ENCODE data around the gene SUMF1. TPM values are rescaled to one million over a fixed set of nuclear protein-coding genes. Genes with fewer than 3 reads are reported as not detected.

SUMF1 gene
- total RNA-seq, 1 donor from 2014 or later = 35.4 TPM

GRCh38 chr3:4417449-4417848 lies 49.6 kb downstream of the SUMF1 start:
- H3K9me3 ChIP-seq = no peaks in the 10 kb centered on the region
- intact Hi-C loops (cut with DNase I) = no loop called here
- TF ChIP-seq CTCF (IDR thresholded peaks at IDR 0.05) = no peak
- peaks cover 29% of the 10 kb centered on the region for H3K36me3 ChIP-seq
- no peaks in the 10 kb centered on the region for H3K4me1 ChIP-seq
- no peak for ATAC-seq
- no peak for DNase-seq
- peak overlapping the region; percentile 27 for H3K27ac ChIP-seq
- no peak overlapping the region for H3K4me3 ChIP-seq
- H3K27me3 ChIP-seq (ENCODE audit: low read depth) = no peaks in the 10 kb centered on the region

GRCh38 chr3:4416961-4417360 lies 50.1 kb downstream of the SUMF1 start:
- TF ChIP-seq CTCF (IDR thresholded peaks at IDR 0.05) = no peak
- Histone ChIP-seq H3K27ac (no peak overlapping the region), H3K4me3 (no peak overlapping the region), H3K4me1 (no peaks in the 10 kb centered on the region), H3K27me3 (ENCODE audit: low read depth) (no peaks in the 10 kb centered on the region), H3K9me3 (no peaks in the 10 kb centered on the region), H3K36me3 (peaks cover 33% of the 10 kb centered on the region)
- intact Hi-C loops (cut with DNase I) = no loop called here
- DNase-seq (no peak), ATAC-seq (no peak)

GRCh38 chr3:4416427-4416945 lies 50.6 kb downstream of the SUMF1 start:
- intact Hi-C loops (cut with DNase I) = no loop called here
- no peak overlapping the region for H3K27ac ChIP-seq
- H3K27me3 ChIP-seq (ENCODE audit: low read depth) = no peaks in the 10 kb centered on the region
- H3K36me3 ChIP-seq = peaks cover 38% of the 10 kb centered on the region
- no peak for TF ChIP-seq CTCF (IDR thresholded peaks at IDR 0.05)
- ATAC-seq = no peak
- no peaks in the 10 kb centered on the region for H3K4me1 ChIP-seq
- no peak overlapping the region for H3K4me3 ChIP-seq
- DNase-seq = no peak
- no peaks in the 10 kb centered on the region for H3K9me3 ChIP-seq

GRCh38 chr3:4413467-4413866 lies 53.6 kb downstream of the SUMF1 start:
- Histone ChIP-seq H3K4me1 (no peaks in the 10 kb centered on the region), H3K27me3 (ENCODE audit: low read depth) (no peaks in the 10 kb centered on the region), H3K36me3 (peaks cover 48% of the 10 kb centered on the region), H3K27ac (no peak overlapping the region), H3K4me3 (no peak overlapping the region), H3K9me3 (no peaks in the 10 kb centered on the region)
- no peak for ATAC-seq
- intact Hi-C loops (cut with DNase I) = no loop called here
- DNase-seq = no peak
- no peak for TF ChIP-seq CTCF (IDR thresholded peaks at IDR 0.05)

- H3K4me1 ChIP-seq = no peaks in the 10 kb centered on the region
- no peak overlapping the region for H3K4me3 ChIP-seq
- ATAC-seq = no peak
- H3K27ac ChIP-seq = no peak overlapping the region
- intact Hi-C loops (cut with DNase I) = no loop called here
- no peaks in the 10 kb centered on the region for H3K9me3 ChIP-seq
- H3K27me3 ChIP-seq (ENCODE audit: low read depth) = no peaks in the 10 kb centered on the region
- no peak for DNase-seq
- TF ChIP-seq CTCF (IDR thresholded peaks at IDR 0.05) = no peak
- peaks cover 47% of the 10 kb centered on the region for H3K36me3 ChIP-seq
These were observed 55.2 kb downstream of the SUMF1 start for GRCh38 chr3:4411833-4412232.

GRCh38 chr3:4411236-4411635 lies 55.8 kb downstream of the SUMF1 start:
- no peak for DNase-seq
- Histone ChIP-seq H3K27me3 (ENCODE audit: low read depth) (no peaks in the 10 kb centered on the region), H3K27ac (no peak overlapping the region), H3K9me3 (no peaks in the 10 kb centered on the region), H3K4me1 (no peaks in the 10 kb centered on the region), H3K4me3 (no peak overlapping the region), H3K36me3 (peaks cover 47% of the 10 kb centered on the region)
- no peak for TF ChIP-seq CTCF (IDR thresholded peaks at IDR 0.05)
- ATAC-seq = no peak
- intact Hi-C loops (cut with DNase I) = no loop called here
